Liver (tissue), 3 donors: Measurements from ENCODE around the gene LEF1.

Experiments
- ATF3 ChIP-seq: IDR thresholded peaks from 2 replicates; pipeline ENCODE4 v1.6.1; 2016; ENCODE audit warnings: antibody characterized with exemption
- CTCF ChIP-seq: fragments of 150-350 bp; IDR thresholded peaks from 2 replicates; pipeline ENCODE4 v1.5.1; 2017; ENCODE audit warnings: improper control_type of control experiment, low read depth, low read length; ENCODE audit not compliant: missing input control
- FOXA1 ChIP-seq: IDR thresholded peaks from 2 replicates; pipeline ENCODE4 v1.6.1; 2016; ENCODE audit warnings: antibody characterized with exemption
- HNF4A ChIP-seq, 2 donors: conservative IDR thresholded peaks; 2 replicates each; pipeline ENCODE4 v1.6.1; 2016; ENCODE audit warnings: antibody characterized with exemption in 2 of 2, mild to moderate bottlenecking in 2 of 2
- HNF4G ChIP-seq: IDR thresholded peaks from 2 replicates; pipeline ENCODE4 v1.6.1; 2016; ENCODE audit warnings: antibody characterized with exemption
- JUND ChIP-seq, 2 donors: IDR thresholded peaks; 2 replicates each; pipeline ENCODE4 v1.6.1; 2016; ENCODE audit warnings: antibody characterized with exemption in 2 of 2
- MAX ChIP-seq: IDR thresholded peaks from 2 replicates; pipeline ENCODE4 v1.6.1; 2016; ENCODE audit warnings: antibody characterized with exemption
- RAD21 ChIP-seq, 2 donors: IDR thresholded peaks; 2 replicates each; pipeline ENCODE4 v1.6.1; 2016; ENCODE audit warnings: antibody characterized with exemption in 2 of 2, mild to moderate bottlenecking in 2 of 2
- REST ChIP-seq: IDR thresholded peaks from 2 replicates; pipeline ENCODE4 v1.6.1; 2016; ENCODE audit warnings: antibody characterized with exemption, mild to moderate bottlenecking
- SP1 ChIP-seq: IDR thresholded peaks from 2 replicates; pipeline ENCODE4 v1.6.1; 2018; ENCODE audit warnings: antibody characterized with exemption, mild to moderate bottlenecking
- TAF1 ChIP-seq: conservative IDR thresholded peaks from 2 replicates; pipeline ENCODE4 v1.6.1; 2016; ENCODE audit warnings: antibody characterized with exemption, mild to moderate bottlenecking
- YY1 ChIP-seq: IDR thresholded peaks from 2 replicates; pipeline ENCODE4 v1.6.1; 2016; ENCODE audit warnings: antibody characterized with exemption, mild to moderate bottlenecking
- ZBTB33 ChIP-seq: IDR thresholded peaks from 2 replicates; pipeline ENCODE4 v1.6.1; 2016; ENCODE audit warnings: antibody characterized with exemption
- donor health status: healthy.
- donor health status: healthy.

- TF ChIP-seq CTCF, result no peak
- no peak for TF ChIP-seq JUND (IDR thresholded peaks at IDR 0.05)
- TF ChIP-seq REST, result no peak
- TF ChIP-seq ZBTB33, result no peak
- no peak for TF ChIP-seq RAD21 (IDR thresholded peaks at IDR 0.05)
- no peak for TF ChIP-seq YY1
- no peak for TF ChIP-seq MAX
- TF ChIP-seq TAF1, result no peak
- no peak for TF ChIP-seq ATF3
- TF ChIP-seq FOXA1, result no peak
- TF ChIP-seq SP1, result no peak
- TF ChIP-seq HNF4G, result no peak
- TF ChIP-seq HNF4A (conservative IDR thresholded peaks at IDR 0.05), result no peak
Observed at GRCh38 chr4:108160741-108161352, 7.9 kb downstream of the LEF1 start.
